Measurements from ENCODE around the gene C1QTNF2. TPM values are rescaled to one million over a fixed set of nuclear protein-coding genes. Genes with fewer than 3 reads are reported as not detected.

The C1QTNF2 gene
- total and polyA plus RNA-seq, 2 of the 13 experiments (the other 11 are each of a cell fraction or from before 2014, with no cell fraction given): not detected

- no peak for TF ChIP-seq PLRG1 (conservative IDR thresholded peaks at IDR 0.05)
- TF ChIP-seq MED1 (CRISPR knock-in tag; IDR thresholded peaks at IDR 0.05): peak; percentile 43
- TF ChIP-seq BHLHE40 (IDR thresholded peaks at IDR 0.05; ENCODE audit: low read length): no peak
- TF ChIP-seq MEF2D (CRISPR knock-in tag; IDR thresholded peaks at IDR 0.05): 0 out of 2 replicates have a peak, but pooled peaks have one; percentile 62
- no peak for TF ChIP-seq ZC3H13 (CRISPR knock-in tag; IDR thresholded peaks at IDR 0.05)
- peak; percentile 86 for TF ChIP-seq POGK (CRISPR knock-in tag; conservative IDR thresholded peaks at IDR 0.05)
- no peak for TF ChIP-seq KIAA2018 (CRISPR knock-in tag; IDR thresholded peaks at IDR 0.05; ENCODE audit: borderline replicate concordance)
- TF ChIP-seq ZNF44 (CRISPR knock-in tag; IDR thresholded peaks at IDR 0.05): no peak
- peak; percentile 68; the same call in 1 of the 2 replicates for TF ChIP-seq ZNF788 (CRISPR knock-in tag; IDR thresholded peaks at IDR 0.05; ENCODE audit: borderline replicate concordance)
- no peak for TF ChIP-seq HOXA9 (CRISPR knock-in tag; IDR thresholded peaks at IDR 0.05; ENCODE audit: borderline replicate concordance)
- TF ChIP-seq MED8 (CRISPR knock-in tag; IDR thresholded peaks at IDR 0.05; ENCODE audit: insufficient replicate concordance): peak; percentile 52
- no peak for TF ChIP-seq ZNF205 (CRISPR knock-in tag; IDR thresholded peaks at IDR 0.05)
- peak; percentile 62 for TF ChIP-seq HNRNPLL (IDR thresholded peaks at IDR 0.05; ENCODE audit: low read depth, low read length, poor library complexity, severe bottlenecking)
- TF ChIP-seq ZMAT3 (CRISPR knock-in tag; conservative IDR thresholded peaks at IDR 0.05): peak; percentile 89
- TF ChIP-seq SRSF1 (optimal IDR thresholded peaks at IDR 0.05; ENCODE audit: low read depth, low read length): peak; percentile 49
- TF ChIP-seq POLR2A (IDR thresholded peaks at IDR 0.05; ENCODE audit: insufficient read depth in 1 of 2, low read depth in 2 of 2, low read length in 2 of 2): peak; percentile 94 to 96
- peak; percentile 75; the same call in 1 of the 2 replicates for TF ChIP-seq THAP7 (CRISPR knock-in tag; IDR thresholded peaks at IDR 0.05)
Measured at GRCh38 chr5:160399402-160400353, 29.3 kb upstream of the C1QTNF2 start, which contains the start of gene FAM200C (continued).
